ENCODE results near the gene C1QTNF1.

The C1QTNF1 gene

DNA sequence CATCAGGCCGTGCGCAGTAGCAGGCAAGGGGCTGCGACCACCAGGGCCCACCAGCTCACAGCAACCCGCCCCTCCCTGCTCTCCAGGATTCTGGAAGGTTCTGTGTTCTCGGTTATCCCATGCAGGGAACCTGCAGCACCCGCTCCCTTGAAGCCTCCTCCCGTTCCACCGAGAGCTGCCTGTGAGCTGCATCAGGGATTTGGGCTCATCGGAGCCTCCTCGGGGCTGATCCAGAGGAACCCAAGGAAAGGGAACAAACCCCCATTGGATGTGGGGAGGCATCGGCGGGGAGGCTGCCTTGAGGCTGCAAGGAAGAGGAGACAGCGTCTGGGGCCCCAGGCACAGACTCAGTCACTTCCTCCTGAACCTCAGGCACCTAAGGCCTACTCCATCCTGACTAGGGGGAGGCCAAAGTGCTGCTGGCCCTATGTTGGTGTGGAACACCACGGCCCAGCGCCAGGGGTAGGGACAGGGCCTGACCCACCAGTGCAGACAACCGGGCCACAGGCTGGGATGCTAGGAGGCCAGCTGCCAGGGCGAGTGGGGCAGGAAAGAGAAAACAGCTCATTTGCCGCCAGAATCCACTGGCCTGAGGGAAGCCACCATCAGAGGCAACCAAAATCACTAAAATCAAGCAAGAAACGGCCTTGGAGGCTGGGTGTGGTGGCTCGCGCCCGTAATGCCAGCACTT, 29.8 kb upstream of the C1QTNF1 start:
- no peak overlapping the region for H3K4me3 ChIP-seq (ENCODE audit: low read length)
- H3K36me3 ChIP-seq (ENCODE audit: control insufficient read depth, insufficient read depth, low read length) = peaks cover 7% of the 10 kb centered on the region
- no peaks in the 10 kb centered on the region for H3K9me3 ChIP-seq (ENCODE audit: control insufficient read depth, insufficient read depth, low read length)
- H3K27me3 ChIP-seq (ENCODE audit: control insufficient read depth, insufficient read depth, low read length) = no peaks in the 10 kb centered on the region
- no peak for DNase-seq (ENCODE audit: low read depth, low spot score)
- no CpG with 5 or more reads among the region's 22 CpGs for WGBS (ENCODE audit: insufficient coverage, insufficient read length)
- no peaks in the 10 kb centered on the region for H3K4me1 ChIP-seq (ENCODE audit: control insufficient read depth, insufficient read depth, low read length)
- no peak overlapping the region for H3K27ac ChIP-seq (ENCODE audit: low read length)

DNA sequence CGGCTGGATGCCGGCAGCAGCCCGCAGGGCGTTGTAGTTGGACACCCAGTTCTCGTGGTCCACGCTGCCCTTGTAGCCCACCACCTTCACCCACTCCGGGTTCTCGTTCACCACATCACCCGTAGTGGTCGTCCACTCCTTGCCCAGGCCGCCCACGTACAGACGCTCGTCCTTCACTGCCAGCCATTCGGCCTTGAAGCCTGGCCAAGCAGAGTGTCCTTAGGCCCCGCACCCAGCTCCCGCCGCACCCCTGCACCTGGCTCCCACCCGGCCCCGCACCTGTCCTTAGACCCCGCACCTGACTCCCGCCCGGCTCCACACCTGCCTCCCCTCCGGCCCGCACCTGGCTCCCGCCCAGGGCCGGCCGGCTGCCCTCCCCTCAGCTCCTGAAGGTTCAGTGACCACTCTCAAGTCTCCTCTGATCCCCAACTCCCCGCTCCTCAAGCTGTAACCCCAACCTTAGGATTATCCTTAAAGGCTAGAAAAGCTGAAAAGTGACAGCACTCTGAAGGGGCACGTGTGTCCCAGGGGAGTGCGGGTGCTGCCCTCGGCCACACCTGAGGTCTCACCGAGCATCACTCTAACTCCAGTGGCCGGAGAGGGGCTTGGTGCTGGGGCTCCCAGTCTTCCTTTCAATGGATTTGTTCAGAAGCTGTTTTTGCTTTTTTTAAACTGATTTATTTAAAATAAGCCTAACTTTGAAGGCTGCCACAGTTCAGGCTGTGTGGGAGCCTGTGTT, 28.8 kb upstream of the C1QTNF1 start:
- Histone ChIP-seq H3K9me3 (ENCODE audit: control insufficient read depth, insufficient read depth, low read length) (no peaks in the 10 kb centered on the region), H3K4me1 (ENCODE audit: control insufficient read depth, insufficient read depth, low read length) (no peaks in the 10 kb centered on the region), H3K4me3 (ENCODE audit: low read length) (no peak overlapping the region), H3K36me3 (ENCODE audit: control insufficient read depth, insufficient read depth, low read length) (peaks cover 7% of the 10 kb centered on the region), H3K27me3 (ENCODE audit: control insufficient read depth, insufficient read depth, low read length) (no peaks in the 10 kb centered on the region), H3K27ac (ENCODE audit: low read length) (no peak overlapping the region)
- no CpG with 5 or more reads among the region's 34 CpGs for WGBS (ENCODE audit: insufficient coverage, insufficient read length)
- no peak for DNase-seq (ENCODE audit: low read depth, low spot score)

DNA sequence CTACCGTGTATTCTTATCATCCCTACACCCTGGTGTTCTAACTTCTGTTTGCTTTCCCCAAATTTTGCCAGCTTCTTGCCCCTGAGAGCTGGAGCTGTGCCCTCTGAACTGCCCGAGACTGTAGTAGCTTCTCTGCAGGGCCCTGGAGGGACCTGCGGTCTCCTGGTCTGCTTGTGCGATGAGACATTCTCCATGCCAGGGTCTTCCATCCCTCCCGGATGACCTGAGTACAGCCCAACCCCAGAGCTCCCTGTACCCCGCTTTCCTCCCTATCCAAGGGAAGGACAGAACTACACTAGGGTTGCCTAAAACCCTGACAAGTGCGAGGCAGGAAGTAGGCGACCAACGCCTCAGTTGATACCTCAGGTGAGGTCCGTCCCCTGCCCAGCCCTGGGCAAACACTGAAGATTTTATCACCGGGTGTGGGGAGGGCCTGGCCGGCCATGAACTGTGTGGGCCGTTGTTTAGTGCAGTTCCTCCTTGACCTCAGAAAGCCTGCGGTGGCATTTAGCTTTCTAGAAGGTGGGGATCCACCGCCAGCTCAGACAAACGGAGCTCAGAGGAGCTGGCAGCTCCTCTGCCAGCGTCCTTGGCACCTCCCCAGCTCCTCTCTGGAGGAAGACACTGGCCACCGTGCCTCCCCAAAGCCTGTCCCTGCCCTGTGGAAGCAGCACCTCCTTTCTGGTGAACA, 28.1 kb upstream of the C1QTNF1 start:
- H3K27me3 ChIP-seq (ENCODE audit: control insufficient read depth, insufficient read depth, low read length) = no peaks in the 10 kb centered on the region; the same call in 1 of the 2 replicates
- H3K4me1 ChIP-seq (ENCODE audit: control insufficient read depth, insufficient read depth, low read length) = no peaks in the 10 kb centered on the region
- H3K4me3 ChIP-seq (ENCODE audit: low read length) = no peak overlapping the region
- H3K36me3 ChIP-seq (ENCODE audit: control insufficient read depth, insufficient read depth, low read length) = peaks cover 7% of the 10 kb centered on the region
- no CpG with 5 or more reads among the region's 18 CpGs for WGBS (ENCODE audit: insufficient coverage, insufficient read length)
- no peaks in the 10 kb centered on the region for H3K9me3 ChIP-seq (ENCODE audit: control insufficient read depth, insufficient read depth, low read length)
- DNase-seq (ENCODE audit: low read depth, low spot score) = no peak
- H3K27ac ChIP-seq (ENCODE audit: low read length) = no peak overlapping the region

DNA sequence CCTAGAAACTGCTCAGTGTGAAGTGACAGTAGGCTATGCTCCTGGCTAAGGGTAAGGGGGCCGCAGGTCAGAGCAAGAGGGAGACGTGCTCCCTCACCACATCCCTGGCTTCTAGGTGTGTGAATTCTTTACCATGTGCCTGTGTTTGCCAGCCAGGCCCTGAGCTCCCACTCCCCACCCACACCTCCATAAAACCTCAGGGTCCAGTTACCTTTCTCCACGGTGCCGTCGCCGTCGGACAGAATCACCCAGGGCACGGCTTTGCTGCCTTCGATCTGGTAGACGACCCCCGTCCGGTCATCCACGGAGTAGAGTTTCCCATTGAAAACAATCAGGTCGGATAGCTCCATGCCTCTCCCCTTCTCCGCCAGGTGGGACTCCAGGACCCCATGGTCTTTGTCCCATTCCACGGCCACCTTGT, 27.2 kb upstream of the C1QTNF1 start:
- no CpG with 5 or more reads among the region's 16 CpGs for WGBS (ENCODE audit: insufficient coverage, insufficient read length)

DNA sequence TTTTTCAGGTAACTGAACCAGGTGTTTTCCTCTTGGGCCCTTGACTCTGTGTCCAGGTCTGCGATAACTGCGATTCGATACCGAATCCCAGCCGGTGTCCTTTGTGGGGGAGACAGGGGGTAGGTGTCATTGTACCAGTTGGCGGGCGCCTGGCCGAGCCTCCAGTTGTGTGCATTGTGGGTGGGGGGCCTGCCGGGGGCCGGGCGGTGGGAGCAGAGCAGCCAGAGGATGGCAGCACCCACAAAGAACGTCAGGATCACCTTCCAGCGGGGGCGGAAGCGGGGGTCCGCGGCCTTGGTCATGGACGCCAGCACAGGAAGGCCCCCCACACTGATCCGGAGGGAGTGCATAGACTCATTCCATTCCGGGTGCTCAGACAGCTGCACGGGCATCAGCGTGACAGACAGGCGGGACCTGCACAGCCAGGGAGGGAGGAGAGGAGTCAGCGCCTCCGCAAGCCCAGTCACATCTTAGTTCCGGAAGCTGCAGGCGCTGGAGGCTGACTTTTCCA, 26.7 kb upstream of the C1QTNF1 start:
- no peak for DNase-seq (ENCODE audit: low read depth, low spot score)
- Histone ChIP-seq H3K4me3 (ENCODE audit: low read length) (no peak overlapping the region), H3K36me3 (ENCODE audit: control insufficient read depth, insufficient read depth, low read length) (peaks cover 7% of the 10 kb centered on the region), H3K27ac (ENCODE audit: low read length) (no peak overlapping the region), H3K4me1 (ENCODE audit: control insufficient read depth, insufficient read depth, low read length) (no peaks in the 10 kb centered on the region), H3K27me3 (ENCODE audit: control insufficient read depth, insufficient read depth, low read length) (peaks cover 7% of the 10 kb centered on the region), H3K9me3 (ENCODE audit: control insufficient read depth, insufficient read depth, low read length) (no peaks in the 10 kb centered on the region)
- no CpG with 5 or more reads among the region's 27 CpGs for WGBS (ENCODE audit: insufficient coverage, insufficient read length)

More for the DNA sequence above, 27.2 kb upstream of the C1QTNF1 start:
- Histone ChIP-seq H3K27me3 (ENCODE audit: control insufficient read depth, insufficient read depth, low read length) (peaks cover 3% of the 10 kb centered on the region; the same call in 1 of the 2 replicates), H3K36me3 (ENCODE audit: control insufficient read depth, insufficient read depth, low read length) (peaks cover 7% of the 10 kb centered on the region), H3K27ac (ENCODE audit: low read length) (no peak overlapping the region), H3K4me1 (ENCODE audit: control insufficient read depth, insufficient read depth, low read length) (no peaks in the 10 kb centered on the region), H3K9me3 (ENCODE audit: control insufficient read depth, insufficient read depth, low read length) (no peaks in the 10 kb centered on the region), H3K4me3 (ENCODE audit: low read length) (no peak overlapping the region)
- DNase-seq (ENCODE audit: low read depth, low spot score) = no peak

DNA sequence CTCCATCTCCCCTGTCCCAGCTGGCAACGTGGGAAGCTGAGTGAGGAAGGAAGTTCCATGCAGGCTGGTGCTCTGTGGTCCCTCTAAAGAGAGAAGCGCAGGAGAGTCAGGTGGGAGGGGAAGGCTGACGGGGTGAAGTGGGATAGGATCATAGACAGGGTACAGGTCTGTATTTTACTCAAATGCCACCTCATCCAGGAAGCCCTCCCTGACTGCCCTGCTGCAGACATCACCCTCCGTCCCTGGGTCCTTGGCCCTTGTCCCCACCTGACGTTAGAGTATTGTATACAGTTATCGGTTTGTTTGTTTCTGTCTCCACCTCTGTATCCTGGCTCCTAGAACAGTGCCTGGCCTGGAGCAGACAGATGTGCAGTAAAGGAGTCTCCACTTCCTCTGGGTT, 26.1 kb upstream of the C1QTNF1 start:
- Histone ChIP-seq H3K9me3 (ENCODE audit: control insufficient read depth, insufficient read depth, low read length) (no peaks in the 10 kb centered on the region), H3K27me3 (ENCODE audit: control insufficient read depth, insufficient read depth, low read length) (peaks cover 13% of the 10 kb centered on the region), H3K36me3 (ENCODE audit: control insufficient read depth, insufficient read depth, low read length) (peaks cover 7% of the 10 kb centered on the region), H3K4me1 (ENCODE audit: control insufficient read depth, insufficient read depth, low read length) (no peaks in the 10 kb centered on the region), H3K4me3 (ENCODE audit: low read length) (no peak overlapping the region), H3K27ac (ENCODE audit: low read length) (no peak overlapping the region)
- no CpG with 5 or more reads among the region's 6 CpGs for WGBS (ENCODE audit: insufficient coverage, insufficient read length)
- DNase-seq (ENCODE audit: low read depth, low spot score) = no peak

DNA sequence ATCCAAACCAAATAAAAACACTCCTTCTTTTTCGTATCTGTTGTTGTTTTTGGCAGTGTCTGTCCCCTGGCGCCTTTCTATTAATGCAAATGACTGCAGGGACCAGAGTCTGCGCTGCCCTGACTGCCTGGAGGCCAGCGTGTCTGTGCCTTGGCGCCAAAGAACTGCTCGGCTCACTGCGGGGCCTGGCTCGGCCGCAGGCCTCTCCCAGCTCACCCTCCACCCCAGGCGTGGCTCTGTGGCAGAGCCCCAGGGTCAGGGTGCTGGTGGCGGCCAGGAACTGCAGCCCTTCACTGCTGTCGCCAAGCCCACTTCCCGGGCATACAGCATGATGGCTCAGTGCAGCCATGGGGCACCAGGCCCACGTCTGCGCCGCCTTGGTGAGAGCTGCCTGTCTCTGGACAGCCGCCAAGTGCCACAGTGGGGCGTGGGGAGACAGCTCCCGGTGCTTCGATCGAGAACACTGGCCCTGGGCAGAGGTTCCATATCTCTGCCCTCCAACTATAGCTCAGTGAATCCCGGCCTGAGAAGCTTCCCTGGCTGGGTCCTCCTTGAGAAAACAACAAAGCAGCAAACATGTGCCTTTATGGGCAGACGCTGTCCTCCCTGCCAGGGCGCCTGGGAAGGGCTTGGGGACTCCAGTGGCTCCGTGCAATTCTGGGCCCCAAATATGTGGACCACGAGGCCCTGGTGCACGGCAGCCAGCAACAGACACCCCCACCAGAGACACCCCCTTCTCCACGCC, 25.5 kb upstream of the C1QTNF1 start:
- no peak overlapping the region for H3K4me3 ChIP-seq (ENCODE audit: low read length)
- WGBS (ENCODE audit: insufficient coverage, insufficient read length) = no CpG with 5 or more reads among the region's 28 CpGs
- H3K27ac ChIP-seq (ENCODE audit: low read length) = no peak overlapping the region
- peaks cover 7% of the 10 kb centered on the region for H3K36me3 ChIP-seq (ENCODE audit: control insufficient read depth, insufficient read depth, low read length)
- no peaks in the 10 kb centered on the region for H3K9me3 ChIP-seq (ENCODE audit: control insufficient read depth, insufficient read depth, low read length)
- no peaks in the 10 kb centered on the region for H3K4me1 ChIP-seq (ENCODE audit: control insufficient read depth, insufficient read depth, low read length)
- peaks cover 16% of the 10 kb centered on the region for H3K27me3 ChIP-seq (ENCODE audit: control insufficient read depth, insufficient read depth, low read length)
- no peak for DNase-seq (ENCODE audit: low read depth, low spot score)

DNA sequence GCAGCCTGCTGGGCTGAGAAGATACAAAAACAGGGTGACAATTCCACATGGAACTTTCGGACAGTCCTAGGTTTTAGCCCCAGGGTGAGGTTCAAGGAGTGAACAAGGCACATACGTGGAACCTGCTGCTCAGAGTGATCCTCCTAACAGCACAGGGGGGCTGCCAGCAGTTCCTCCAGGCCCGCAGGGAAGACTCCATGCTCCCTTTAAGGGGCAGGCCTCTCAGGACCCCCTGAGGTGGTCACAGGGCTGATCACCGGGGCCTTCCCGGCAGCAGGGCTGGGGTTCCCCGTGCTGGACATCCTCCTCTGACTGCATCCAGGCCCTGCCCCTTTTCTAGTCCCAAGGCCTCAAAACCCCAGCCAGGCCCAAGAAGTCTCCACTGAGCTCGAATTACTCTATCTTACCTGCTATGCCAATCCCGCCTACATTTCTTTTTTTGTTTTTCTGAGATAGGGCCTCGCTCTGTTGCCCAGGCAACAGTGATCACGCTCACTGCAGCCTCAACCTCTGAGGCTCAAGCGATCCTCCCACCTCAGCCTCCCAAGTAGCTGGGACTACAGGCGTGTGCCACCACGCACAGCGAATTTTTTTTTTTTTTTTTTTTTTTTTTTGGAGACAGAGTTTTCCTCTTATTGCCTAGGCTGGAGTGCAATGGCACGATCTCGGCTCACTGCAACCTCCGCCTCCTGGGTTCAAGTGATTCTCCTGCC, 24.8 kb upstream of the C1QTNF1 start:
- WGBS (ENCODE audit: insufficient coverage, insufficient read length) = no CpG with 5 or more reads among the region's 17 CpGs
- Histone ChIP-seq H3K4me3 (ENCODE audit: low read length) (no peak overlapping the region), H3K27me3 (ENCODE audit: control insufficient read depth, insufficient read depth, low read length) (peaks cover 19% of the 10 kb centered on the region), H3K9me3 (ENCODE audit: control insufficient read depth, insufficient read depth, low read length) (no peaks in the 10 kb centered on the region), H3K27ac (ENCODE audit: low read length) (no peak overlapping the region), H3K4me1 (ENCODE audit: control insufficient read depth, insufficient read depth, low read length) (no peaks in the 10 kb centered on the region), H3K36me3 (ENCODE audit: control insufficient read depth, insufficient read depth, low read length) (peaks cover 7% of the 10 kb centered on the region)
- DNase-seq (ENCODE audit: low read depth, low spot score) = no peak

DNA sequence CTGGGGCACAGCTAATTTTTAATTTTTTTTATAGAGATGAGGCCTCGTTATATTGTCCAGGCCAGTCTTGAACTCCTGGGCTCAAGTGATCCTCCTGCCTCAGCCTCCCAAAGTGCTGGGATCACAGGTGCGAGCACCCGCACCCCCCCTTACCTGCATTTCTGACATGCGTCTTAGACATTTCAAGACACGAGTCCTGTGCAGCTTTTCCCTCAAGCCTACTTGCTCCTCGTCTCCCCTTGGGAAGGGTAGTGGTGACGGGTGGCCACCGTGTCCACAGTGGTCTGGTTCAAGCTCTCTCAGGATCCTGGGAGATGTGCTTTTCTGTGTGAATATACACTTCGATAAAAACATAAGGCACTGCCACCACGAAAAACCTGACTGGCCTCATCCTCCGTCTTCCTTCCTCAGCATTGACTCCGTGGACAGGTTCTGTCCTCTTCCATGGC, 24.0 kb upstream of the C1QTNF1 start:
- WGBS (ENCODE audit: insufficient coverage, insufficient read length) = no CpG with 5 or more reads among the region's 12 CpGs
- H3K27ac ChIP-seq (ENCODE audit: low read length) = no peak overlapping the region
- peaks cover 19% of the 10 kb centered on the region for H3K27me3 ChIP-seq (ENCODE audit: control insufficient read depth, insufficient read depth, low read length)
- H3K36me3 ChIP-seq (ENCODE audit: control insufficient read depth, insufficient read depth, low read length) = peaks cover 7% of the 10 kb centered on the region
- no peaks in the 10 kb centered on the region for H3K9me3 ChIP-seq (ENCODE audit: control insufficient read depth, insufficient read depth, low read length)
- DNase-seq (ENCODE audit: low read depth, low spot score) = no peak
- H3K4me1 ChIP-seq (ENCODE audit: control insufficient read depth, insufficient read depth, low read length) = no peaks in the 10 kb centered on the region
- H3K4me3 ChIP-seq (ENCODE audit: low read length) = no peak overlapping the region
